ENCODE data around the gene PLEKHA5. TPM values are rescaled to one million over a fixed set of nuclear protein-coding genes. Genes with fewer than 3 reads are reported as not detected.

PLEKHA5 gene
- total RNA-seq, 4 donors from 2014 or later, result 21.3 to 22.9 (median 21.4) TPM

DNA sequence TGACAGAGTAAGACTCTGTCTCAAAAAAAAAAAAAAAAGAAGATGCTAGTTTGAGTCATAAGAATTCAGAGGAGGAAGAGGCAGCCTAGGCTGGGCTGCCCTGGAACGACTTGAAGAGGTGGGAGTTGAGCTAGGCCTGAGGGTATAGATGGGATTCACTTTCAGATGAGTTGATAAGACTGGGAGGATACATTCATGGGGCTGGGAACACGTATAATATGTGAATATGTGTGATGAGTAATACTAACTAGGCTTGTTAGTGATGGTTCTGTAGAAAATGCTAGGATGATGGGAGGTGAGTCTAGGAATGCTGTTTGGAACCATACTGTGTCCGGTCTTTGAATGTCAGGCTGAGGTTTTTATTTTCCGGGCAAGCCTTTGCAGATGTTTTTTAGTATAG is 9.0 kb downstream of the PLEKHA5 start:
- H3K27ac ChIP-seq, result no peak overlapping the region
- DNase-seq (ENCODE audit: low spot score in 2 of 2), result no peak
- no peaks in the 10 kb centered on the region for H3K27me3 ChIP-seq
- 93 to 95% methylated on average over 4 of the region's 4 CpGs for WGBS, 2 donors
- no peak overlapping the region for H3K4me3 ChIP-seq
- TF ChIP-seq, protein P1, sequence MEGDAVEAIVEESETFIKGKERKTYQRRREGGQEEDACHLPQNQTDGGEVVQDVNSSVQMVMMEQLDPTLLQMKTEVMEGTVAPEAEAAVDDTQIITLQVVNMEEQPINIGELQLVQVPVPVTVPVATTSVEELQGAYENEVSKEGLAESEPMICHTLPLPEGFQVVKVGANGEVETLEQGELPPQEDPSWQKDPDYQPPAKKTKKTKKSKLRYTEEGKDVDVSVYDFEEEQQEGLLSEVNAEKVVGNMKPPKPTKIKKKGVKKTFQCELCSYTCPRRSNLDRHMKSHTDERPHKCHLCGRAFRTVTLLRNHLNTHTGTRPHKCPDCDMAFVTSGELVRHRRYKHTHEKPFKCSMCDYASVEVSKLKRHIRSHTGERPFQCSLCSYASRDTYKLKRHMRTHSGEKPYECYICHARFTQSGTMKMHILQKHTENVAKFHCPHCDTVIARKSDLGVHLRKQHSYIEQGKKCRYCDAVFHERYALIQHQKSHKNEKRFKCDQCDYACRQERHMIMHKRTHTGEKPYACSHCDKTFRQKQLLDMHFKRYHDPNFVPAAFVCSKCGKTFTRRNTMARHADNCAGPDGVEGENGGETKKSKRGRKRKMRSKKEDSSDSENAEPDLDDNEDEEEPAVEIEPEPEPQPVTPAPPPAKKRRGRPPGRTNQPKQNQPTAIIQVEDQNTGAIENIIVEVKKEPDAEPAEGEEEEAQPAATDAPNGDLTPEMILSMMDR (IDR thresholded peaks at IDR 0.05), result no peak
- TF ChIP-seq EP300 (IDR thresholded peaks at IDR 0.05) (no peak), POLR2A (IDR thresholded peaks at IDR 0.05) (no peak)
- H3K36me3 ChIP-seq, result no peaks in the 10 kb centered on the region
- H3K9me3 ChIP-seq, result no peaks in the 10 kb centered on the region
- peaks cover 0 to 7% (median 0%) of the 10 kb centered on the region in 4 donors for H3K4me1 ChIP-seq

DNA sequence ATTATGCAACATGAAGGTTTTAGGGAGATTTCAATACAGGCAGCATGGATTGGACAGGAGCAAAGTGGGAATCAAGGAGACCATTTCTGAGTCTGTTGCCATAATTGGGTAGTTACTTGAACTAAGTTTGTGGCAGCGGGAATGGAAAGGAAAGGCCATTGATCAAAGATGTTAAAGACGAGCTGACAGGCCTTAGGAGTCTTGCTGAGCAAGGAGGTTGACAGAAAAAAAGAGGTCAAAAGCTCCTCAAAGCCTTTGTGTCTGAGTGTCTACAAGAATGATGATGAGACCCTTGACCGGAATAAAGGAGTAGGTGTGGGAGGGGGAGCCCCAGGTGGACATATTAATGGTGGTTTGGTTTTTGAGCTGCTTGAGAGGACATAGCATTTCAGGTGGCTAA is 9.4 kb downstream of the PLEKHA5 start:
- H3K9me3 ChIP-seq, result no peaks in the 10 kb centered on the region
- TF ChIP-seq, protein P1 (IDR thresholded peaks at IDR 0.05), result no peak
- TF ChIP-seq EP300 (IDR thresholded peaks at IDR 0.05) (no peak), POLR2A (IDR thresholded peaks at IDR 0.05) (no peak)
- WGBS, 2 donors, result 96 to 98% methylated on average over 3 of the region's 3 CpGs
- H3K4me1 ChIP-seq, result peaks cover 0 to 7% (median 0%) of the 10 kb centered on the region in 4 donors
- H3K27me3 ChIP-seq, result no peaks in the 10 kb centered on the region
- no peak for DNase-seq (ENCODE audit: low spot score in 2 of 2)
- H3K27ac ChIP-seq, result no peak overlapping the region
- H3K4me3 ChIP-seq, result no peak overlapping the region
- H3K36me3 ChIP-seq, result no peaks in the 10 kb centered on the region

DNA sequence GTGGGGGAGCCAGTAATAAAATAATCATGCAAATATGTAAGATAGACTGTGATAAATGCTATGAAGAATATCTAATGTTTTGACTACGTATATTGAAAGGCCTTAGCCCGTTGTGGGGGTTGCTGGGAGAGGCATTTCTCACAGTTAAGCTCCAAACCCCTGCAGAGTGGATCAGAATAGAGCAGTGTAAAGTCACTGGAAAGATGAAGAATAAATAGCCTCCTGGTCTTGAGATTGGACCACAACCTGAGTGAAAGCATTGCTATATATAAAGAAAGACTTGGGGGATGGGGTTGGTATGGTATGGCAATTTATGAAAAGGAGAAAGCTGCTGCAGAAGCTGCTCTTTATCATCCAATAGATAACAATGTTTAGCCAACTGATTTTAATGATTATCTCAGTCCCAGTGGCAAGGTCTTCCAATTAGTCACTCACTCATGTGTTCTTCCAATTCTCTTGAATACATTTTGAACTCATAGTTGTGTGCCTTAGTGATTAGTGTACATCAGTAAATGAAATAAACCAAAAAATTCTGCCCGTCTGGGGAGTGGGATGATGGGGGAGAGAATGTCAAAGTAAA is 10.2 kb downstream of the PLEKHA5 start:
- WGBS, 2 donors, result 86 to 89% methylated on average over 3 of the region's 3 CpGs
- Histone ChIP-seq H3K27ac (no peak overlapping the region), H3K27me3 (no peaks in the 10 kb centered on the region), H3K9me3 (no peaks in the 10 kb centered on the region), H3K36me3 (no peaks in the 10 kb centered on the region), H3K4me1 (peaks cover 0 to 7% (median 0%) of the 10 kb centered on the region in 4 donors), H3K4me3 (no peak overlapping the region)
- TF ChIP-seq POLR2A (IDR thresholded peaks at IDR 0.05) (no peak), EP300 (IDR thresholded peaks at IDR 0.05) (no peak)
- TF ChIP-seq, protein P1 (IDR thresholded peaks at IDR 0.05), result no peak
- no peak for DNase-seq (ENCODE audit: low spot score in 2 of 2)

DNA sequence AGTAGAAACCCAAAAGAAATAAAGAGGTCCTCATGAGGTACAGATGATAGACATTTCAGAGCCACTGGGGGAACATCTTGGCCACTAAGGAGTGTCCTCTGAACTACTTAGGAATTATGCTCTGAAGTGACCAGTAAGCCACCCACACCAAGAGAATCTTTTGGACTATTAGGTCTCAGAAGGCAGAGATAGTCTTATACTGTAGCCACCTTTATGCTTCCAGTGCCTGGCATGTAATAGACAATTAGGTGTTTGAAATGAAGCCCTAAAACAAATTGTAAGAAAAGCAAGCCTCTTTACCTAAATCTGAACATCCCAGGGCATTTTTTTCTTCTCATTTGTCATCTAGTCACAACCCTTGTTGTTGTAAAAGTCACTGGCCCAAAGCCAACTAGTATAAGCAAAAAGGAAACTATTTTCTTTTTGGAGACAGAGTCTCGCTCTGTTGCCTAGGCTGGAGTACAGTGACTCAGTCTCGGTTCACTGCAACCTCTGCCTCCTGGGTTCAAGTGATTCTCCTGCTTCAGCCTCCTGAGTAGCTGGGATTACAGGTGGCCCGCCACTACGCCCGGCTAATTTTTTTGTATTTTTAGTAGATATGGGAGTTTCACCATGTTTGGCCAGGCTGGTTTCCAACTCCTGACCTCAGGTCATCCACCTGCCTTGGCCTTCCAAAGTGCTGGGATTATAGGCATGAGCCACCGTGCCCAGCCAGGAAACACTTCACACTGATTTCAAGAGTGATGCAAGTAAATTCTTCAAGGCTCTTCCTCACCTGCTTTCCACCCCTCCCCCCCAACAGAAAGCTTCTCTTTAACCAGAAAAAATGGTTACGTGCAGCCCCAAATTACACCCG is 11.1 kb downstream of the PLEKHA5 start:
- Histone ChIP-seq H3K9me3 (no peaks in the 10 kb centered on the region), H3K4me1 (peaks cover 0 to 7% (median 0%) of the 10 kb centered on the region in 4 donors), H3K27me3 (no peaks in the 10 kb centered on the region), H3K27ac (no peak overlapping the region), H3K4me3 (no peak overlapping the region), H3K36me3 (no peaks in the 10 kb centered on the region)
- TF ChIP-seq POLR2A (IDR thresholded peaks at IDR 0.05), result no peak
- no peak for DNase-seq (ENCODE audit: low spot score in 2 of 2)
- WGBS, 2 donors, result 72 to 80% methylated on average over 8 of the region's 8 CpGs

DNA sequence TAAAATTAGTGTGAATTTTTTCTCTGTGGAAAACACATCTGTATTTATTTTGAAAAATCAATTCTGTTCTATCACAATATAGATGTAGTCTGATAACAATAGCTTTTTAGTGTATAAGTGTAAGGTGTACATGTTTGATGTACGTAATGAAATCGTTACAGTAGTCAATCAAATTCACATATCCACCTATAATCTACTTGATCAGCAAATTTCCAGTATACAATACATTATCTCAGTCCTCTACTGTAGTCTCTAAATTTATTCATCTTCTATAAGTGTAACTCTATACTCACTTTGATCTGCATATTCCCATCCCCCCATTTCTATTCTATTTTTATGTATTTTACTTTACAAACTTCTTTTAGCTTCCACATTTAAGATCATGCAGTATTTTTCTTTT is 13.0 kb downstream of the PLEKHA5 start:
- Histone ChIP-seq H3K27ac (no peak overlapping the region), H3K4me3 (no peak overlapping the region), H3K36me3 (no peaks in the 10 kb centered on the region), H3K4me1 (peaks cover 0 to 7% (median 0%) of the 10 kb centered on the region in 4 donors), H3K9me3 (no peaks in the 10 kb centered on the region), H3K27me3 (no peaks in the 10 kb centered on the region)
- WGBS, 2 donors, result 98 to 99% methylated on average over 2 of the region's 2 CpGs
- no peak for DNase-seq (ENCODE audit: low spot score in 2 of 2)
- TF ChIP-seq EP300 (IDR thresholded peaks at IDR 0.05) (no peak), POLR2A (IDR thresholded peaks at IDR 0.05) (no peak)
- TF ChIP-seq, protein P1 (IDR thresholded peaks at IDR 0.05), result no peak
